Measurements from ENCODE around the gene ADI1. TPM values are rescaled to one million over a fixed set of nuclear protein-coding genes. Genes with fewer than 3 reads are reported as not detected.

The ADI1 gene
- total and polyA plus RNA-seq, 2 of the 8 experiments (the other 6 are each of a cell fraction or from before 2014, with no cell fraction given), result 12.2 to 40.2 TPM

- TF ChIP-seq CHD7 (IDR thresholded peaks at IDR 0.05; ENCODE audit: insufficient replicate concordance, low read length), result no peak
- TF ChIP-seq SP1 (IDR thresholded peaks at IDR 0.05; ENCODE audit: low read depth, low read length), result no peak
- no peak for TF ChIP-seq SP2 (IDR thresholded peaks at IDR 0.05; ENCODE audit: low read length)
- no peak for TF ChIP-seq ATF2 (IDR thresholded peaks at IDR 0.05; ENCODE audit: low read length)
- TF ChIP-seq TBP (IDR thresholded peaks at IDR 0.05; ENCODE audit: low read depth, low read length), result no peak
Observed at GRCh38 chr2:3466482-3466863, 52.9 kb downstream of the ADI1 start (continued).

Measured in H1 (cell line).